Stimulated activated naive CD4-positive, alpha-beta T cell (primary cell): ENCODE data around the gene GPSM3.

Source experiments
- DNase-seq, 6 experiments: peaks; one replicate each; lab custom pipeline; 2025; lab: John Stamatoyannopoulos, UW

Gene GPSM3

DNA sequence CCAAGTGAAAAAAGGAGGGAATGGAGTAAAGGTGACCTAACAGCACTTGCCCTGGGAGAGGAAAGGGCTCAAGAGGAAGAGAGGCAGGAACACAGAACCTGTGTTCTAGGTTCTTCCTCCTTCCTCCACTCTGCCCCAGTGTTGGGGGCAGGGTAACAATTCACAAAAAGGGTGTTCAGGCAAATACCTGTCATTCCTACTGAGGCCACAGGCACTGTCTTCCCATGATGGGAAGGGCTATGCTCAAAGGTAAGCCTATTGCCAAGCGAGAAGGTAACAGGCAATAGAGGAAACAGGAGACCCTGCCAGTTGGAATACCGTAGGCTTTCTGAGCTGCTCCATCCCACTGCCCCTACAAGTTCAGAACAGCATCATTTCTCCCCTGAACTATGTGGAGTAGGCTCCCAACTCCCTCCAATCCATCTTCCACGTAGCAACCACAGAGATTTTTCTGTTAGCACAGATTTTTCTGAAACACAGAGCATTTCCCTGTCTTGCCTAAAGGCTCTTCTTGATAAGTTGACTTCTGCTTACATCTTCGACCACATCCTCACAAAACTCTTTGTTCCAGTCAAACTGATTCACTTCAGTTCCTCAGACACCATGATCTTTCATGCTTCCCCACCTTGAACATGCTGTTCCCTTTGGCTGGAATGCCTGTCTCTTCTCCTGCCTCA, 19.3 kb downstream of the GPSM3 start:
- peak in 2 of 6 experiments; percentile 31 to 44 for DNase-seq

DNA sequence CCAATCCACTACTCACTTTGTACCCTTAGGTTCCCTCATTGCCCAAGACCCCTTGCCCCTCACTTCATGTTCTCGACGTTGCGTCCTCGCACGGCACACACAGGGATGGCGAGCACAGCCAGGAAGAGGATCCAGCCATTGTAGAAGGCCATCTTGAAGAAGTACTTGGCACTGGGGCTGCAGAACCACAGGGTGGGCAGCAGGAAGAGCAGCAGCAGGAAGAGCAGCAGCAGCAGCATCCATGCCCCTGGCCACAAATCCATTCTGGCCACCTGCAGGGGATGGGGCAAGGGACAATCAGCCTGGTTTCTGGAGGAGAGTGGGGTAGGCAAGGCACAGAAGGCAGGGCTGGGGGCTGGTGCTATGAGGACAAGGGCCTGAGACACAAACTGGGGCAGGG, 21.2 kb downstream of the GPSM3 start:
- DNase-seq = no peak

DNA sequence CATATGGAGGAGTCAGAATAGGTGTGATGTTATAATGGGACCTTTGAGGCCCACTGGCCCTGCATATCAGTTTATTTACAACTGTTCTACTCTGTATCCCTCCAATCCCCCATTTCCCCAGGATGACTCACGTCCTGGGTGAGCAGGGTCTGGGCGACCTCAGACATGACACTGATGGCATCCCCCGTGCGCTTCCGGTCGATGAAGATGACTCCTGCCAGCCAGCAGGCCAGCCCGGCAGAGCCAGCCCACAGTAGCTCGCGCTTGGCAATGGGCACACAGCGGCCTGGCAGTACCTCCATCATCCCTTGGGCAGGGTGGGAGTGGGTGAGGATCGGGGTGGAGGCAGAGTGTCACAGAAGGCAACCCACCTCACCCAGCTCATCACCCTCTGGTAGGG, 22.1 kb downstream of the GPSM3 start:
- no peak for DNase-seq

DNA sequence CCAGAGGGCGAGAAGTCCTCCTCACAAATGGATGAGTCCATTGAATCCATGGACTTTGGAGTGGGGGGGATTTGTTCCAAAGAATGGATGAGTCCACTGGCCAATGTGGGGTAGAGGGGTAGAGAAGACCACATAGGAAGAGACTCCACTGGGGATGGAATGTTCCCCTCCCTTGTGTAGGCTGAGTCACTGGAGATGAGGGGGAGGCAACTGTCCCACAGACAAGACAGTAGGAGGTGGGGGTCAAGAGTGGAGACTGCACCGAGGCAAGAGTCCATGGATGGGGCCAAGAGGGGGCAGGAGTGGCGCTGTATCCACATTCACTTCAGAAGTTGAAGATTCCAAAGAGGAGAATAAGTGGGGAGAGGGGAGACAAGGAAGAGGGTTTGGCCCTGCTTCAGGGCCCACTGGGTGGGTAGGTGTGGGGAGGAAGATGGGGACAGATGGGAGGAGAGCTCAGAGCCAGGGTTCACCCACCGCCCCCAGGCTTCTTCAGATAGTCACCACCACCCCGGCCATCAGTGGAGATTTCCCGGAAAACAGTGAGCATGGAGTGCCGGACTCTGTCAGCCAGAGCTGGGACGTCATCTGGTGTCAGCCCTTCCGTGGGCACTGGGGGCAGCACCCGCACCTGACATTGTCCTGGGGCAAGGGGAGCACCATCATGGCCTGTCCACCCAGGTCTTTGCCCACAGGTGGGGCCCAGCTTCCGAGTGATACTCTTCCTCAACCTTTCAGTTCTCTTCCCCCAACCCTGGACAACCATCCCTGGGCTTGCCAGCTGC, 23.4 kb downstream of the GPSM3 start:
- no peak for DNase-seq

DNA sequence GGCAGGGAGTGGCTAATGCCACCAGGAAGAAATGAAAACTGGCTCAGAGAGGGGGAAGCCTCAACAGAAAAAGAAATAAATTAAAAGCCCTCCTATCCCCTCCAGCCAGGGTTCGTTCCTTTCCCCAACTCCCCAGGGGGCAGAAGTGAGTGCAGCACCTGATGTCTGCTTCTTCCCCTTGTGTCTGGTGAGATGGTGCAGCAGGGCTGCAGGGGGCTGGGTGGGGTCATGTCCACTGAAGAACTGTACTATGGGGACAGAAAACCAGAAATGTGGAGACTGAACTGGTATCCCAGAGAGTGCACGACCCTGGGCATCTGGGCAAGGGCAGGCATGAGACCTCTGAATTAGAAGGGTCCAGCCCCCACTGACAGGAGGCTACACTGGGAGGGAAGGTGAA, 24.1 kb downstream of the GPSM3 start:
- no peak for DNase-seq

DNA sequence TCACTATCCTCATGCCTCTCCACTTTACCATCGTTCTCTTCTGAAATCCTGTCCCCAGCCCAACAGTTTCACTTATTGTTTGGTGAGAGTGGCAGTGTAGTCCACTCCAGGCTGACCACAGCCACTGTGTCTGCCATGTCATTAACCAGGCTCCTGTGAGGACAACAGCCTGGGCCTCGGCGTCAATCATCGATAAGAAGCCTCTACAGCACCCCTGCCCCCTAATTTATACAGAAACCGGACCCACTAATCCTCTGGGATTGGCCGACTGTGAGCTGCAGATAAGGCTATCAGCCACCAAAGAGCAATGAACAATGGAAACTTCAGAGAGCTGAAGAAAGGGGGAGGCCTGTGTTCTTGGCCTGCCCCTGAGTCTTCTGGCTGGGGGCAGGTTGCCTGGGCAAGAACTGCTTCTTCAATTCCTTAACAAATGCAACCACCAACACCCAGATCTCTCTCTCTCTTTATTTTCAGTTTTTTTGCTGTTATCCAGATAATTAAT, 24.6 kb downstream of the GPSM3 start:
- no peak for DNase-seq

DNA sequence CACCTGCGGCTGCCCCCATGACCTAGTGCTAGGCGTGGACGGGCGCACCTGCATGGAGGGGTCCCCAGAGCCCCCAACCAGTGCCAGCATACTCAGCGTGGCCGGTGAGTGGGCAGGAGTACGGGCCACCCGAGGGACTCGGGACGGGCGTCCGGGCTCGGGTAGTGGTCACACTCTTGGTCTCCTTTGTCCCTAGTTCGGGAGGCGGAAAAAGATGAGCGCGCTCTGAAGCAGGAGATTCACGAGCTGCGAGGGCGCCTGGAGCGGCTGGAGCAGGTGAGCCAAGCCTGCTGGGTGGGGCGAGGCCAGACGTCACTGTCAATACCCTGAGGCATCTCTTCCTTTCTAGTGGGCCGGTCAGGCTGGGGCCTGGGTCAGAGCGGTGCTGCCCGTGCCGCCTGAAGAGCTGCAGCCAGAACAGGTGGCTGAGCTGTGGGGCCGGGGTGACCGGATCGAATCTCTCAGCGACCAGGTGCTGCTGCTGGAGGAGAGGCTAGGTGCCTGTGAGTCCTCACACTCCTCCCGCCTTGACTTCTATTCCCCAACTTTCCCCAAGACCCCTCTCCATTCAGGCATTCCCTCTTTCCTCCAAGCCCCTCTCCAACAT, 25.2 kb downstream of the GPSM3 start:
- DNase-seq = no peak

DNA sequence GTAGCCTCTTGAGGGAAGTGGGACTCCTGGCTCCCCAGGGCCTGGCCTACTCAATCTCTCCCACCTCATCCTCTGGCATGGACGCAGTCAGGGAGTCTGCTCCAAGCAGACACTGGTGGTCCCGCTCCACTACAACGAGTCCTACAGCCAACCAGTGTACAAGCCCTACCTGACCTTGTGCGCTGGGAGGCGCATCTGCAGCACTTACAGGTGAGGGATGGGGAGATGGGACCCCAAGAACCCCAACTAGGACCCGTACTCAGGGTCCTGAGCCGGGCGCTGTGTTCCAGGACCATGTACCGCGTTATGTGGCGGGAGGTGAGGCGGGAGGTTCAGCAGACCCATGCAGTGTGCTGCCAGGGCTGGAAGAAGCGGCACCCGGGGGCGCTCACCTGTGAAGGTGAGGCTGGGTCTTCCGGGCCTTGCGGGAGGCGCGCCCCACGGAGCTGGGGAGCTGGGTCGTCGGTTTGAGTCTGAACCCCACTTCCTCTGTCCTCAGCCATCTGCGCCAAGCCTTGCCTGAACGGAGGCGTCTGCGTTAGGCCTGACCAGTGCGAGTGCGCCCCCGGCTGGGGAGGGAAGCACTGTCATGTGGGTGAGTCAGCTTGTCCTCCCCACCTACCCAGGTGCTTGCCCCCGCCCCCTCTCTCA, 25.9 kb downstream of the GPSM3 start:
- no peak for DNase-seq

DNA sequence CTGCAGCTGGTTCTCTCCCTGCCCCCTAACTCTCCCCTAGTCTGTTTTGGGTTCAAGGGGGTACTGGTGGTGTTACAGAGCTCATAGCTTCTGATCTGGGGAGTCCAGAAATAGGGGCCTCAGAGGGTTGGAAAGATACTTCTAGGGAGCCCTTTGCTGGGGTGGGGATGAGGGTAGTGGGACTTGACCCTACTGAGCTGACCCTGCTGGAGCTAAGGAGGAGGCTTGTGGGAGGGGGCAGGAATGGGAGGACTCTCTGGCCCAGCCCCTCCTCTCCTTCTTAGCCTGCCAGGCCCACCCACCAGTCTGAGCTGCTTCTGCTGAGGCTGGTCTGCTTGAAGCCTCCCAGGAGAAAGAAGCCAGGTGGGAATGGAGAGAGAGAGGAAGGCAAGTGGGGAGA, 28.1 kb downstream of the GPSM3 start, which contains the start of gene EGFL8:
Gene EGFL8 (plus strand): TSS at position 301 of the 400 bp plus-strand sequence. CDS start 1,571 bp downstream, outside the sequence.
- DNase-seq = no peak

DNA sequence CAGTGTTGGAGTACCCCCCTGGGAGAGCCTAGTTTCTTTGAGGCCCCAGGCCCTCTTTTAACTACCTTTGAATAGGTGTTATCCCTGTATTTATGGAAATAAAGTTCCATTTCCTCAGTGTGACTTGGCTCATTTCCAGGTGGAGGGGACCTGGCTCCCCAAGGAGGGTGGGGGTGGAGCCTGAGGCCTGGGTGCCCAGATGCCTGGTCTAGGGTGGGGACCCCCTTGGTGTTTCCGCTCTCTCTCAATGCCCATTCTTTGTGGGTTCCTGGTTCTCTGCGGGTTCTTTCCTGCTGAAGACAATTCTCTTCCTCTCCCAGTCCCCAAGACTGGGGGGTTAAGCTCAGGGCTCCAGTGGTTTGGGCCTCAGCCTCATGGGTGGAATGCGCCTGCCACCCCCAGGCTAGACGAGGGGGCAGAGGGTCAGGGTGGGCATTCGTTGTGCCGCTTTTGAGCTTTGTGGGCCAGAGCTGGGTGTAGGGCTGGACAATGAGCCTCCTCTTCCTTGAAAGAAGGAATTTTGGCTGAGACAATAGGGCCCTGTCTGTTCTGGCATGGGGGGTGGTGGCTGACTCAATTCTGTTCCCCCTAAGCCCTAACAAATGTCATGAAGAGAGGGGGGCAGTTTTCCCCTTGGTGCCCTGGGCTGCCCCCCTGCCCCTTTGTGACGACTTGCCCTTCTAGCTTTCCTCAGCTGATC, 28.7 kb downstream of the GPSM3 start:
- DNase-seq = no peak

DNA sequence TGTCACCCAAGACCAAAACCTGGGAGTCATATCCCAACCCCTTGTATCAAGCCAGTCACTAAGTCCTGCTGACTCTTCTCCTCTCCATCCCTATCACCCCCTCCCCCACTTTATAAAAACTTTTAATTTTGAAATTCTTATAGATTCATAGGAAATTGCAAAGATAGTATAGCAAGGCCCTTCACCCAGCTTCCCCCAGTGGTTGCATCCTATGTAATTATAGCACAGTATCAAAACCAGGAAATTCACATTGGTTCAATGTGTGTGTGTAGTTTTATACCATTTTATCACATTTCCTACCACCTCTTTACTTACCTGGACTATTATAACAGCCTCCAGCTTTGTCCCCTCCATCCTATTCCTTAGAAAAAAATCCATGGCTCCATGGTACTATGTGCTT, 34.4 kb downstream of the GPSM3 start:
- DNase-seq = no peak

DNA sequence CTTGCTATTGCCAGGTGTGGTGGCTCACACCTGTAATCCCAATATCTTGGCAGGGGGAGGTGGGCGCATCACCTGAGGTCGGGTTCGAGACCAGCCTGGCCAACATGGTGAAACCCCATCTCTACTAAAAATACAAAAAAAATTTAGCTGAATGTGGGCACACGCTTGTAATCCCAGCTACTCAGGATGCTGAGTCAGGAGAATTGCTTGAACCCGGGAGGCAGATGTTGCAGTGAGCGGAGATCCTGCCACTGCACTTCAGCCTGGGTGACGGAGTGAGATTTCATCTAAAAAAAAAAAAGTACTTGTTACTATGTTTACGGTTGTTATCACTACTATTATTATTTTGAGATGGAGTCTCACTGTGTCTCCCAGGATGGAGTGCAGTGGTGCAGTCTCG, 35.6 kb downstream of the GPSM3 start:
- DNase-seq = no peak

DNA sequence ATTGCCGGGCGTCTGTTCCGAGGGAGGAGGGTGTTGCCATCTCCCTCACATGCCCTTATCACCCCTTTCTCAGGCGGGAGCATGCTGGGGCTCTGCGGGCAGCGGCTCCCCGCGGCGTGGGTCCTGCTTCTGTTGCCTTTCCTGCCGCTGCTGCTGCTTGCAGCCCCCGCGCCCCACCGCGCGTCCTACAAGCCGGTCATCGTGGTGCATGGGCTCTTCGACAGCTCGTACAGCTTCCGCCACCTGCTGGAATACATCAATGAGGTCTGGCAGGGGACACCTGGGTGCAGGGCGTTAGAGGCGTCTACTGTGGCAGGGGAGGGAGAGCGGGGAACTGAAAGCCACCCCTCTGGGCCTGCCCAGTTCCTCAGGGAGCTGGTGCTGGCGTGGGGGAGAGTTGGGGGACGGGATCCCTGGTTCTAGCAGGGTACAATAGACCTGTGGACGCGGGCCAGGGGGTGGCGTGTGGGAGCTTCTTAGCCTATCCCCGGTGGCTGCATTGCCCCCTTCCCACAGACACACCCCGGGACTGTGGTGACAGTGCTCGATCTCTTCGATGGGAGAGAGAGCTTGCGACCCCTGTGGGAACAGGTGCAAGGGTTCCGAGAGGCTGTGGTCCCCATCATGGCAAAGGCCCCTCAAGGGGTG, 37.8 kb downstream of the GPSM3 start:
- peak; percentile 53 to 81 (median 66) for DNase-seq

DNA sequence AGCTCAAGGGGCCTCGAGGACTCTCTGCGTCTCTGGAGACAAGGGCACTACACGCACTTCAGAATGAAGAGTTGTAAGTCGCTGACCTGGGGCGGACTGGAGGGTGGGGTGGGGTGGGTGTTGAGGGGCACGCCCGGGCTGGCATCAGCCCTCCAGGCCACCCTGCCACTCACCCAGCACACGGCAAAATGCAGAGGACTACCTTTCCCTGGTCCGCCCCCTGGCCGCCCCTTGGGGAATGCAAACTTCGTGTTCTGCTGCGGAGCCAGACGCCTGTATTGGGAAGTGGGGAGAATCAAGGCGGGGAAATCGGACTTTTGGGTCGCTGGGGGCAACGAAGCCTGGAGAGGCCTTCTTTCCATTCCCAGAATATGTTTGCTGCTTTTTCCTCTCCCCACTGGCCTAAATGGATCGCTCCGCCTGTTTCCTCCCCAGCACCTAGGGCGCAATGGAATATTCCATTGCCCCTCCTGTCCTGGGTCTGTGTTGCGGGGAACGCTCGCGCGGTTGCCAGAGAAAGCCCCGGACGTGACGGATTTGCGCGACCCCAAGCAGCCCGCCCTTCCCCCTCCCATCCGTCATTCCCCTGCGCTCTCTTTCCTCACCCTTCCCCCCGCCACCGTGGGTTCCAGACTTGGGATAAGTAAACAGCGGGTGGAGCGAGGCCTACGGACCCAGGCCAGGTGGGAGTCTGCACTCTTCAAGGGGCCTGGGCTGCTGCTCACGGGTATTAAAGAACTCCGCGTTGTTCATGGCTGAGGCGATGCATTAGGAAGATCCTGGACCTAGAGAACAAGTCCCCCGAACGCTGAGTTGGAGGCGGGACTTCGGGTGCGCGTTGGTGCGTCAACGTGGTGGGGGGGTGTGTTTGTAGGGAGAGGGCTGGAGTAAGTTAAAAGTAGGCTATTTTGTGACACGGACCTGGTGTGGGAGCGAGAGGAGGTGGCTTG, 38.6 kb downstream of the GPSM3 start, which contains the start of gene PPT2:
Gene PPT2 (plus strand): TSS at position 578 of the 950 bp plus-strand sequence. CDS start 454 bp downstream, outside the sequence.
- peak; percentile 68 to 82 (median 74) for DNase-seq

DNA sequence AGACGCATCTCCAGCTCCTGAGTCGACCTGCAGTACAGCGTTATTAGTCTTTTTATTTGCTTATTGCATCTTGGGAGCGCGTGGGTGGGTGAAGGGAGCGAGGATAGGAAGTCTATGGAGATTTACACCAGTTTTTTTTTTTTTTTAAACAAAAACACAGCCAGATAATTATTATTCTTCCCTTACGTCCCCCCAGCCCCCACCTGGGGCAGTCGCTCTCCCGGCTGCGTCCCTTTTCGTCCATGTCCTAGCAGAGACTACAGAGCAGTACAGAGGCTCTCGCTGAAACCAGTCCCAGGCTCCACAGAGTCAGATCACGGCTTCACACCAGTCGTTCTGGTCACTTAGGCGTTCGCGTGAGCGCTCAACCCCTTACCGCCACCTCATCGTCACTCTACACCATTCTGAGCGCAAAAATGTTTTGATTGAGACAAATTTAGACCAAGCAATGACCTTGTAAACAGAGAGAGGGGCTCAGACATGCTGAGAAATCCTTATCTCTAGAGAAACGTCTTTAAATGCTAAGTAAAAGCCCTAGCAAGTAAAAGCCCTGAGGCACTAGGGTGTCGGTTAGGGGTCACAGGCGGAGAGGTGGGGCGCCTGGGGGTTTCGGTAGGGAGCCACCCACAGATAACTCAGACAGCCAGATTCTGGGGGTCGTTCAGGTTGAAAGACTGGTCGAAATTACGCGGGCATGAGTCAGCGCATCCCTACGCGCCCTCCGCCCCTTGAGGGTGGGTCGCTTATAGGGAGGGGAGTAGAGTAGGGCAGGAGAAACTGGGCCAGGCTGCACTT, 39.5 kb downstream of the GPSM3 start:
- peak in 1 of 6 experiments; percentile 25 for DNase-seq

DNA sequence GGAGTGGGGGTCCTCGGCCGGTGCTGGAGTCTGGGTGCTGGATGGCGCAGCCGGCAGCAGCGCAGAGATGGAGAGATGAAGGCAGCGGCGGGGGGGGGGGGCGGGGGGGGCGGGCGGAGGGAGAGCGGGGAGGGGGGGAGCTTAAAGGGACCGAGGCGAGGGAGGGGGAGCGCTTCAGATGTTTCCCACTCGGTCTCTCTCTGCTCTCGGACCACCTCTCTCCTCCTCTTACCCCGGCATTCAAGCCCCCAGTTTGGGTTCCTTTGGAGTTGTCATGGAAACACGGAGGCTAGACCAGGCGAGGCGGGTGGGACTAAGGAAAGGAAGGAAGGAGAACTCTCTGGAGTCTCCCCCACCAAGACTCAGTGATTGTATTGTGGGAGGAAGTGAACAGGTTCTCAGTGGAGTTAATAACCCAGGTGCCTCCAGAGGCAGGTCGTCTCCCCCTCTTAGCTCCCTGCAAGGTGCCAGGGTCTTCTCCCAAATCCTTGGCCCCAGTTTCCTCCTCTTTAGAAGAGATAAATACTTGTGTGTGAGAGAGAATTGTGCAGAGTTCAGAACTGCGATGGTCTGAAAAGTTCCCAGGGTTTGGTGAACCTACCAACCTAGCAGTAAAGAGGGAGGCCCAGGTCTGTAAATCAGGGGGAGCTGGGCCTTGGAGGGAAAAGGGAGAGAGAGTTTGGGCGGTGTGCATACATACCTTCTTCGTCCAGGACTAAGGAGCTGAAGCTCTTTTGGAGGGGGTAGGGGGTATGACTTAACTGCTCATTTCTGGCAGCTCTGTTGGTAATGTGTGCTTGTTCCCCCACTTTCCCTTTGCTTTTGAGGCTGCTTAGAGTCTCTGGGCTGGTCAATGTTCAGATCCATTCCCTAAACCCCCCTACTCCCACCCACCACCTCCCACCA, 40.3 kb downstream of the GPSM3 start, which contains the start of gene PRRT1:
Gene PRRT1 (minus strand): TSS at position 77 of the 906 bp plus-strand sequence. CDS start 112 bp downstream, outside the sequence.
- DNase-seq = peak in 3 of 6 experiments; percentile 25 to 63 (median 54)

DNA sequence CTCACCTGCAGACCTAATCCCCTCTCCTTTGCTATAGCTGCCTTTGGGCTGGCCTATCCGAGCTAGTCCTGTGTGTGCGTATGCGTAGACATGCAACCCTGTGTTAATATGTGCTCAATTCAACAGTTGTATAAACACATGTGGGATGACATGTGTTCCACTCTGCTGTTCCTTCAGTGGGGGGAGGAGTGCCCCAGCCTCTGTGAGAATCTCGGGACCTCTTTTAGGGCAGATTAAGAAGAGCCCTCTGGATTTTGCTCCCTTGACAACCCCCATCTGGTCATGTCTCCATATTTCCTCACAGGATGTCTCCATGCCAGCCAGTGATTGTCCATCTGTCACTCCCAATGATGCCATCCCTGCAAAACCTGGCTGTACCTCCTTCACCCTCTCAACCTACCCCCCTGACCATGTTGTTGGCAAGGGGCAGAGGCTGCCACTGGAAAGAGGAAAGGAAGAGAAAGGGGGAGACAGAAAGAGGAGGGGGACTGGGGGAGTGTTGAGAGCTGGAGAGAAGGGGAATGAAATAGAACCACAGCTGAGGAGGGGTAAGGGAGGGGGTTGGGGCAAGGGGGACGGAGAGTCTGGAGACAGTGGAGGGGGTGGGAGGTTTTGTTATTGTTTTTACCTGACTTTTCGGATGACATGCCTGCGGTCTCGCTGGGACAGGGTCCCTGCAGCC, 41.1 kb downstream of the GPSM3 start:
- DNase-seq = peak in 4 of 6 experiments; percentile 12 to 44 (median 20)
